ENCODE results near the gene BECN2.

GRCh38 chr1:241939798-241940197, 17.8 kb upstream of the BECN2 start:
- TF ChIP-seq CTCF (IDR thresholded peaks at IDR 0.05) = no peak
- no peak for TF ChIP-seq POLR2A (IDR thresholded peaks at IDR 0.05)
- TF ChIP-seq POLR2AphosphoS5 (IDR thresholded peaks at IDR 0.05) = no peak
- no peak for TF ChIP-seq EP300 (IDR thresholded peaks at IDR 0.05)
